ENCODE measurements around the gene FGF13. TPM values are rescaled to one million over a fixed set of nuclear protein-coding genes. Genes with fewer than 3 reads are reported as not detected.

Gene FGF13
- total RNA-seq, 1 donor from 2014 or later: 42.6 TPM

- H3K4me3 Mint-ChIP-seq (ENCODE audit: unreplicated experiment): no peak overlapping the region
Observed at GRCh38 chrX:138648568-138648967, 62.9 kb downstream of the FGF13 start.

GRCh38 chrX:138638996-138639395 is 72.5 kb downstream of the FGF13 start:
- Mint-ChIP-seq H3K27me3 (ENCODE audit: unreplicated experiment) (no peaks in the 10 kb centered on the region), H3K4me3 (ENCODE audit: unreplicated experiment) (no peak overlapping the region), H3K27ac (ENCODE audit: unreplicated experiment) (no peak overlapping the region), H3K4me1 (ENCODE audit: unreplicated experiment) (peaks cover 11% of the 10 kb centered on the region), H3K9me3 (ENCODE audit: unreplicated experiment) (no peaks in the 10 kb centered on the region), H3K36me3 (ENCODE audit: low read depth, unreplicated experiment) (no peaks in the 10 kb centered on the region)
- no peak for DNase-seq (ENCODE audit: low spot score)
- no peak for TF ChIP-seq CTCF (IDR thresholded peaks at IDR 0.05; ENCODE audit: unreplicated experiment)

More at GRCh38 chrX:138648568-138648967, 62.9 kb downstream of the FGF13 start:
- Mint-ChIP-seq H3K4me1 (ENCODE audit: unreplicated experiment) (no peaks in the 10 kb centered on the region), H3K9me3 (ENCODE audit: unreplicated experiment) (no peaks in the 10 kb centered on the region), H3K27me3 (ENCODE audit: unreplicated experiment) (no peaks in the 10 kb centered on the region), H3K27ac (ENCODE audit: unreplicated experiment) (no peak overlapping the region), H3K36me3 (ENCODE audit: low read depth, unreplicated experiment) (no peaks in the 10 kb centered on the region)
- no peak for TF ChIP-seq CTCF (IDR thresholded peaks at IDR 0.05; ENCODE audit: unreplicated experiment)
- DNase-seq (ENCODE audit: low spot score): no peak

Small RNA genes within 50 kb of the gene (microRNA-seq; reads per million reads assigned to microRNA genes)
- gene MIR504 (ENCODE audit: unreplicated experiment): 72.3 reads per million, percentile 80 among the genes with 10 or more reads in this experiment
